Tibial nerve (tissue), 4 donors: ENCODE data around the gene DGLUCY. TPM values are rescaled to one million over a fixed set of nuclear protein-coding genes. Genes with fewer than 3 reads are reported as not detected.

Experiments
- DNase-seq, 2 donors: peaks; one replicate each; pipeline ENCODE4 v3.0.0-alpha.2; 2019; ENCODE audit warnings: low spot score in 2 of 2
- H3K27ac ChIP-seq, 4 donors: fragments of 200-600 bp; sonication (generic) in 3 of 4; one replicate each; pipeline ENCODE4 v1.5.1; 2017 to 2019; ENCODE audit warnings: mild to moderate bottlenecking in 1 of 4
- H3K27me3 ChIP-seq, 2 donors: fragments of 200-600 bp; sonication (generic) in 1 of 2; one replicate each; pipeline versions ENCODE4 v1.5.1 to v1.6.0; 2017 to 2019
- H3K36me3 ChIP-seq, 3 donors: fragments of 200-600 bp; sonication (generic); one replicate each; pipeline ENCODE4 v1.5.1; 2018 to 2019
- H3K4me1 ChIP-seq, 4 donors: fragments of 200-600 bp; sonication (generic) in 3 of 4; one replicate each; pipeline ENCODE4 v1.5.1; 2017 to 2019
- H3K4me3 ChIP-seq, 4 donors: fragments of 200-600 bp; sonication (generic) in 3 of 4; one replicate each; pipeline ENCODE4 v1.5.1; 2017 to 2019; ENCODE audit warnings: mild to moderate bottlenecking in 1 of 4, moderate library complexity in 1 of 4
- H3K9me3 ChIP-seq, 4 donors: fragments of 200-600 bp; sonication (generic) in 3 of 4; one replicate each; pipeline ENCODE4 v1.5.1; 2017 to 2019
- CTCF ChIP-seq, 5 experiments: fragments of 200-600 bp in 3 of 5; fragments of 450-650 bp in 2 of 5; sonication (generic) in 3 of 5; IDR thresholded peaks; one replicate each; pipeline ENCODE4 v1.5.1; 2016 to 2019; ENCODE audit warnings: antibody characterized with exemption in 5 of 5, mild to moderate bottlenecking in 3 of 5, moderate library complexity in 2 of 5
- EP300 ChIP-seq, 2 donors: sonication (generic); formaldehyde crosslinking; IDR thresholded peaks; one replicate each; pipeline ENCODE4 v1.6.1; 2017; ENCODE audit warnings: antibody characterized with exemption in 2 of 2, mild to moderate bottlenecking in 1 of 2
- POLR2A ChIP-seq, 2 donors: fragments of 450-650 bp; IDR thresholded peaks; one replicate each; pipeline ENCODE4 v1.6.1; 2017; ENCODE audit warnings: antibody characterized with exemption in 2 of 2, mild to moderate bottlenecking in 2 of 2, moderate library complexity in 2 of 2
- WGBS, 2 donors: methylation state at CpG; one replicate each; pipeline ENCODE4 v1.1.5; 2018; 5-methylcytosine and 5-hydroxymethylcytosine counted together
- total RNA-seq, 4 donors: library from RNA; depleted of rRNA; stranded (reverse); fragments of >200 nt; gene quantifications; one replicate each; pipeline ENCODE4 v1.1.0, GENCODE V29; 2016

Gene DGLUCY
- total RNA-seq, 4 donors from 2014 or later, result 41.6 to 55.5 (median 46.5) TPM

GRCh38 chr14:91167380-91167770 is 53.5 kb downstream of the DGLUCY start:
- H3K9me3 ChIP-seq, result no peaks in the 10 kb centered on the region
- H3K27me3 ChIP-seq, result no peaks in the 10 kb centered on the region
- WGBS, 2 donors, result 93% methylated on average over 5 of the region's 5 CpGs
- TF ChIP-seq POLR2A (IDR thresholded peaks at IDR 0.05), result no peak
- no peak for TF ChIP-seq CTCF (IDR thresholded peaks at IDR 0.05)
- TF ChIP-seq EP300 (IDR thresholded peaks at IDR 0.05), result no peak
- H3K36me3 ChIP-seq, result peaks cover 3 to 78% (median 27%) of the 10 kb centered on the region in 3 donors
- no peak for DNase-seq
- H3K4me1 ChIP-seq, result peaks cover 0 to 16% (median 6%) of the 10 kb centered on the region in 4 donors
- H3K4me3 ChIP-seq, result no peak overlapping the region
- no peak overlapping the region for H3K27ac ChIP-seq

GRCh38 chr14:91169951-91170350 is 56.1 kb downstream of the DGLUCY start:
- Histone ChIP-seq H3K27ac (peak overlapping the region in 2 of 4 donors; percentile 50 to 62), H3K36me3 (peaks cover 3 to 62% (median 16%) of the 10 kb centered on the region in 3 donors)

GRCh38 chr14:91170504-91171121 is 56.7 kb downstream of the DGLUCY start:
- Histone ChIP-seq H3K27me3 (no peaks in the 10 kb centered on the region), H3K9me3 (no peaks in the 10 kb centered on the region), H3K4me3 (no peak overlapping the region), H3K4me1 (peaks cover 0 to 22% (median 6%) of the 10 kb centered on the region in 4 donors), H3K36me3 (peaks cover 3 to 60% (median 9%) of the 10 kb centered on the region in 3 donors), H3K27ac (peak overlapping the region in 2 of 4 donors; percentile 50 to 62)
- DNase-seq, result no peak
- TF ChIP-seq EP300 (IDR thresholded peaks at IDR 0.05) (no peak), POLR2A (IDR thresholded peaks at IDR 0.05) (no peak), CTCF (IDR thresholded peaks at IDR 0.05) (no peak)
- WGBS, 2 donors, result 31 to 50% methylated on average over 7 to 9 of the region's 9 CpGs

More at GRCh38 chr14:91169951-91170350, 56.1 kb downstream of the DGLUCY start:
- Histone ChIP-seq H3K9me3 (no peaks in the 10 kb centered on the region), H3K4me3 (no peak overlapping the region), H3K27me3 (no peaks in the 10 kb centered on the region), H3K4me1 (peaks cover 0 to 22% (median 6%) of the 10 kb centered on the region in 4 donors)
- WGBS, 2 donors, result 87 to 100% methylated on average over 8 of the region's 8 CpGs
- DNase-seq, result no peak
- TF ChIP-seq EP300 (IDR thresholded peaks at IDR 0.05) (no peak), CTCF (IDR thresholded peaks at IDR 0.05) (no peak), POLR2A (IDR thresholded peaks at IDR 0.05) (no peak)

- WGBS, 2 donors, result 75 to 82% methylated on average over 3 to 5 of the region's 5 CpGs
- H3K27me3 ChIP-seq, result no peaks in the 10 kb centered on the region
- peaks cover 3 to 60% (median 8%) of the 10 kb centered on the region in 3 donors for H3K36me3 ChIP-seq
- TF ChIP-seq EP300 (IDR thresholded peaks at IDR 0.05) (no peak), CTCF (IDR thresholded peaks at IDR 0.05) (no peak)
- DNase-seq, result no peak
- H3K4me3 ChIP-seq, result no peak overlapping the region
- H3K4me1 ChIP-seq, result peaks cover 0 to 22% (median 6%) of the 10 kb centered on the region in 4 donors
- H3K9me3 ChIP-seq, result no peaks in the 10 kb centered on the region
- peak overlapping the region in 1 of 4 donors; percentile 62 for H3K27ac ChIP-seq
Measured at GRCh38 chr14:91171291-91171690, 57.4 kb downstream of the DGLUCY start.

- no peak overlapping the region for H3K4me3 ChIP-seq
- peaks cover 0 to 22% (median 6%) of the 10 kb centered on the region in 4 donors for H3K4me1 ChIP-seq
- TF ChIP-seq POLR2A (IDR thresholded peaks at IDR 0.05) (no peak), EP300 (IDR thresholded peaks at IDR 0.05) (no peak), CTCF (IDR thresholded peaks at IDR 0.05) (peak; percentile 77 to 93 (median 85))
- DNase-seq, result peak; percentile 80 to 90
- no peak overlapping the region for H3K27ac ChIP-seq
- H3K9me3 ChIP-seq, result no peaks in the 10 kb centered on the region
- 48 to 57% methylated on average over 10 of the region's 10 CpGs for WGBS, 2 donors
- H3K36me3 ChIP-seq, result peaks cover 0 to 57% (median 3%) of the 10 kb centered on the region in 3 donors
- H3K27me3 ChIP-seq, result no peaks in the 10 kb centered on the region
Measured at GRCh38 chr14:91173221-91173670, 59.4 kb downstream of the DGLUCY start.
